ENCODE results near the gene CISD1. TPM values are rescaled to one million over a fixed set of nuclear protein-coding genes. Genes with fewer than 3 reads are reported as not detected.

CISD1 gene
- total RNA-seq, 1 donor from 2014 or later, result 41.4 TPM

DNA sequence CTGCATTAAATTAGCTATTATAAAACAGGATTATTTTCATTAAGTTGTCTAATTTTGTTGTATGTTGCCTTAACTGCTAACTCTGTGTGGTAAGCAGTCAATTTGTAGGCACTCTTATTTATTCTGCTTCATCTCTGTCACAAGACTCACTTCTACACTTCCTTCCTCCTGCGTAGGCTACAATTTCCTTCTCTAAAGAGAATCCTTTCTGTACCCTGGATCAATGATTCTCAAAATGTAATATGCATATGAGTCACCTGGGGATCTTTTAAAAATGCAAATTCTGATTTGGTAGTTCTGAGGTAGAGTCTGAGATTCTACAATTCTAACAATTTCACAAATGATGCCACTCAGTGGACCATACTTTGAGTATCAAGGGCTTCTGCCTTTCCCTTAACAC, 61.5 kb downstream of the CISD1 start:
- no peak overlapping the region for H3K4me3 Mint-ChIP-seq
- DNase-seq (ENCODE audit: extremely low spot score, unreplicated experiment), result no peak
- no peaks in the 10 kb centered on the region for H3K4me1 Mint-ChIP-seq (ENCODE audit: unreplicated experiment)
- TF ChIP-seq, protein P1, sequence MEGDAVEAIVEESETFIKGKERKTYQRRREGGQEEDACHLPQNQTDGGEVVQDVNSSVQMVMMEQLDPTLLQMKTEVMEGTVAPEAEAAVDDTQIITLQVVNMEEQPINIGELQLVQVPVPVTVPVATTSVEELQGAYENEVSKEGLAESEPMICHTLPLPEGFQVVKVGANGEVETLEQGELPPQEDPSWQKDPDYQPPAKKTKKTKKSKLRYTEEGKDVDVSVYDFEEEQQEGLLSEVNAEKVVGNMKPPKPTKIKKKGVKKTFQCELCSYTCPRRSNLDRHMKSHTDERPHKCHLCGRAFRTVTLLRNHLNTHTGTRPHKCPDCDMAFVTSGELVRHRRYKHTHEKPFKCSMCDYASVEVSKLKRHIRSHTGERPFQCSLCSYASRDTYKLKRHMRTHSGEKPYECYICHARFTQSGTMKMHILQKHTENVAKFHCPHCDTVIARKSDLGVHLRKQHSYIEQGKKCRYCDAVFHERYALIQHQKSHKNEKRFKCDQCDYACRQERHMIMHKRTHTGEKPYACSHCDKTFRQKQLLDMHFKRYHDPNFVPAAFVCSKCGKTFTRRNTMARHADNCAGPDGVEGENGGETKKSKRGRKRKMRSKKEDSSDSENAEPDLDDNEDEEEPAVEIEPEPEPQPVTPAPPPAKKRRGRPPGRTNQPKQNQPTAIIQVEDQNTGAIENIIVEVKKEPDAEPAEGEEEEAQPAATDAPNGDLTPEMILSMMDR (conservative IDR thresholded peaks at IDR 0.05), result no peak
- H3K36me3 Mint-ChIP-seq, result no peaks in the 10 kb centered on the region
- no peak overlapping the region for H3K27ac Mint-ChIP-seq
- H3K9me3 Mint-ChIP-seq, result no peaks in the 10 kb centered on the region
- H3K27me3 Mint-ChIP-seq, result peaks cover 5% of the 10 kb centered on the region

- H3K9me3 Mint-ChIP-seq, result no peaks in the 10 kb centered on the region
- TF ChIP-seq, protein P1 (conservative IDR thresholded peaks at IDR 0.05), result no peak
- H3K27ac Mint-ChIP-seq, result no peak overlapping the region
- H3K4me1 Mint-ChIP-seq (ENCODE audit: unreplicated experiment), result peaks cover 11% of the 10 kb centered on the region
- peaks cover 7% of the 10 kb centered on the region for H3K36me3 Mint-ChIP-seq
- peaks cover 5% of the 10 kb centered on the region for H3K27me3 Mint-ChIP-seq
- H3K4me3 Mint-ChIP-seq, result no peak overlapping the region
- no peak for DNase-seq (ENCODE audit: extremely low spot score, unreplicated experiment)
Measured at GRCh38 chr10:58331646-58332045, 62.7 kb downstream of the CISD1 start.

DNA sequence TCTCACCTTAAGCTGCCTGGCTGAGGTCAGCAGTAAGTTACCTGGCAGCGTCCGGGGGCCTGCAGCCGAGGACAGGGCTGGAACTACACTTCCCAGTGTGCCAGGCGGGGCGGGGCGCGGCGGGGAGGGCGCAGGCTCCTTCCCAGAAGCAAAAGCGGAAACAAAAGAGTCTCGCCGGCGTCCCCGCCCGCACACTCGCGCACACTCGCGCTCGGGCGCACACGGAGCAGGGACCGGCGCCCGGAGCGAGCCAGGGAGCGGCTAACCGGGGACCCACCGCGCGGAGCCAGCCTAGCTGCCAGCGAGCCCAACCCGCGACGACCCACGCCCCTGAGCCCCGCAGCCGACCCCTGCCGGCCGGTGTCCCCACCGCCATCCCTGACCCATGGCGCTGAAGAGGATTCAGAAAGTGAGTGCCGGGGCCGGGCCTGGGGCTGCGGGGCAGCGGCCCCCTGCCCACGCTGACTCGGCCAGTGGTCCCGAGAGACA, 65.9 kb downstream of the CISD1 start, which contains the start of gene UBE2D1:
TSS of gene UBE2D1 (plus strand) at position 190 of the 489 bp plus-strand sequence. CDS start at position 386, 196 bp downstream.
- peak; percentile 86 for DNase-seq (ENCODE audit: extremely low spot score, unreplicated experiment)
- Mint-ChIP-seq H3K27ac (peak within 1 kb of the TSS; percentile 93), H3K36me3 (peaks cover 11% of the 10 kb centered on the region), H3K4me1 (ENCODE audit: unreplicated experiment) (peaks cover 24% of the 10 kb centered on the region), H3K27me3 (peaks cover 5% of the 10 kb centered on the region), H3K4me3 (peak within 1 kb of the TSS; percentile 99), H3K9me3 (no peaks in the 10 kb centered on the region)
- TF ChIP-seq, protein P1 (conservative IDR thresholded peaks at IDR 0.05), result peak; percentile 54

GRCh38 chr10:58335306-58336005, 66.5 kb downstream of the CISD1 start:
- Mint-ChIP-seq H3K27ac (peak overlapping the region; percentile 93), H3K27me3 (peaks cover 5% of the 10 kb centered on the region), H3K4me3 (peak overlapping the region; percentile 99), H3K36me3 (peaks cover 11% of the 10 kb centered on the region), H3K4me1 (ENCODE audit: unreplicated experiment) (peaks cover 24% of the 10 kb centered on the region), H3K9me3 (no peaks in the 10 kb centered on the region)
- no peak for DNase-seq (ENCODE audit: extremely low spot score, unreplicated experiment)
- TF ChIP-seq, protein P1 (conservative IDR thresholded peaks at IDR 0.05), result no peak

- Mint-ChIP-seq H3K27ac (peak overlapping the region; percentile 93), H3K4me1 (ENCODE audit: unreplicated experiment) (peaks cover 29% of the 10 kb centered on the region), H3K27me3 (peaks cover 4% of the 10 kb centered on the region), H3K9me3 (no peaks in the 10 kb centered on the region), H3K36me3 (peaks cover 16% of the 10 kb centered on the region), H3K4me3 (peak overlapping the region; percentile 99)
- no peak for DNase-seq (ENCODE audit: extremely low spot score, unreplicated experiment)
- TF ChIP-seq, protein P1 (conservative IDR thresholded peaks at IDR 0.05), result no peak
Measured at GRCh38 chr10:58336242-58336641, 67.3 kb downstream of the CISD1 start.

Other genes starting within 250 kb of the CISD1 start
- 6.8 and 7.4 TPM in 2 replicates for gene IPMK, start 1.3 kb upstream of the CISD1 start, total RNA-seq (ENCODE audit: low replicate concordance)
- gene UBE2D1, start 65.8 kb downstream of the CISD1 start, total RNA-seq (ENCODE audit: low replicate concordance), result 34.2 and 40.5 TPM in 2 replicates
- gene TFAM, start 116.2 kb downstream of the CISD1 start, total RNA-seq (ENCODE audit: low replicate concordance), result 64.8 and 67.7 TPM in 2 replicates
- gene BICC1, start 243.7 kb downstream of the CISD1 start, total RNA-seq (ENCODE audit: low replicate concordance), result 8.6 and 15.2 TPM in 2 replicates